Left colon (tissue), 2 donors: Measurements from ENCODE around the gene ALKBH8. TPM values are rescaled to one million over a fixed set of nuclear protein-coding genes. Genes with fewer than 3 reads are reported as not detected.

Experiments used
- ATAC-seq: fragments of 200-7000 bp; cut with Tn5 transposase; one replicate; pipeline ENCODE4 v1.9.1; 2020; ENCODE audit warnings: mild to moderate bottlenecking, moderate library complexity
- DNase-seq, 2 donors: peaks; one replicate each; pipeline ENCODE4 v3.0.0-alpha.2; 2020
- intact Hi-C, 2 donors: fragments of 100-400 bp; cut with DNase I in 1 of 2; cut with micrococcal nuclease in 1 of 2; formaldehyde crosslinking; loops; one replicate each; pipeline versions ENCODE4 v1.11.2 to v1.14.0; 2022; cut with DNase I, micrococcal nuclease
- long read RNA-seq: library from polyadenylated mRNA; unstranded; transcript quantifications from one replicate; pipeline ENCODE4 v2.0.0, GENCODE V29; 2021
- total RNA-seq, 2 donors: library from RNA; stranded (reverse); fragmentation: NEBNext Ultra II Directional; extraction: Animal tissue kit (Norgen Biotek cat#: 25700); gene quantifications; one replicate each; pipeline ENCODE4 v1.2.1, GENCODE V29; 2021
- donor health status: DM: no; HTN: no; CAD: no.
- donor health status: DM: yes; HTN: yes; CAD: no.

Gene ALKBH8, protein sequence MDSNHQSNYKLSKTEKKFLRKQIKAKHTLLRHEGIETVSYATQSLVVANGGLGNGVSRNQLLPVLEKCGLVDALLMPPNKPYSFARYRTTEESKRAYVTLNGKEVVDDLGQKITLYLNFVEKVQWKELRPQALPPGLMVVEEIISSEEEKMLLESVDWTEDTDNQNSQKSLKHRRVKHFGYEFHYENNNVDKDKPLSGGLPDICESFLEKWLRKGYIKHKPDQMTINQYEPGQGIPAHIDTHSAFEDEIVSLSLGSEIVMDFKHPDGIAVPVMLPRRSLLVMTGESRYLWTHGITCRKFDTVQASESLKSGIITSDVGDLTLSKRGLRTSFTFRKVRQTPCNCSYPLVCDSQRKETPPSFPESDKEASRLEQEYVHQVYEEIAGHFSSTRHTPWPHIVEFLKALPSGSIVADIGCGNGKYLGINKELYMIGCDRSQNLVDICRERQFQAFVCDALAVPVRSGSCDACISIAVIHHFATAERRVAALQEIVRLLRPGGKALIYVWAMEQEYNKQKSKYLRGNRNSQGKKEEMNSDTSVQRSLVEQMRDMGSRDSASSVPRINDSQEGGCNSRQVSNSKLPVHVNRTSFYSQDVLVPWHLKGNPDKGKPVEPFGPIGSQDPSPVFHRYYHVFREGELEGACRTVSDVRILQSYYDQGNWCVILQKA
- total RNA-seq: 1 to 10 TPM; 4.7 to 5.3 TPM
- long read RNA-seq, partial matches to known transcripts: 4 of 5 reads
- long read RNA-seq, other reads (novel, unspliced or antisense): 1 of 5 reads

DNA sequence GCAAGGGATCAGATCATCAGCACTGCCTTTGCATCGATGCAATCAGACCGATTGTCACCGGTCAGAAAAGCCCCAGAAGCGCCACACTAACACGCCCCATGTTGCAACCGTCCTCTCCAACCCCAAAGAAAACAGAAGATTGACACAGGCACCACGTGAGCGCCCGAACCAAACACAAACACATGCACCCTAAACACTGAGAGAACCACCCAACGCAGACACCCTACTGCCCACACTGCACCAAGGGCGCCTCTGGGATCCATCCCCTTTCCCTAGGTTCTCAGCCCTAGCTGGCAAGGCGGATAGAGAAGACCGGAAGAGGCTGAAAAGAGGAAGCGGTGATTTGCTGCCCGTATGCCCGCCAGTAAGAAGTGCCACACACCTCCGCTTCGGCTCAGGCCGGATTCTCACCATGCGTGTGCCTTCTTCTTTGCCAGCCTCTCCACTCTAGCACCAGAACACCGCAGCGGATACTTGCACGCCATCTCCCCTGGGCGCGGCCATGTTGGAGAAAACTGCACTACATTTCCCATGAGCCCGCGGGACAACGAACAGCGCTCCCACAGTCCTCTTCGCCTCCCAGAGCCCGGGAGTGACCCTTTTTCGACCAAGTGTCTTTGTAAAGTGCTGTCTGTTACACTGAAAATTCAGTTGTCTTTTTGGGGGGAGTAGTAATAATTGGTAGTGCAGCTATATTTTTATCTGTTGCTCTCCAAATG is at the start of gene ALKBH8:
ALKBH8 (minus strand) TSS at position 517 of the 719 bp plus-strand sequence. CDS start 4,842 bp downstream, outside the sequence.
- intact Hi-C loops: no loop called here
- ATAC-seq (peak; percentile 97), DNase-seq (peak; percentile 69 to 84)

DNA sequence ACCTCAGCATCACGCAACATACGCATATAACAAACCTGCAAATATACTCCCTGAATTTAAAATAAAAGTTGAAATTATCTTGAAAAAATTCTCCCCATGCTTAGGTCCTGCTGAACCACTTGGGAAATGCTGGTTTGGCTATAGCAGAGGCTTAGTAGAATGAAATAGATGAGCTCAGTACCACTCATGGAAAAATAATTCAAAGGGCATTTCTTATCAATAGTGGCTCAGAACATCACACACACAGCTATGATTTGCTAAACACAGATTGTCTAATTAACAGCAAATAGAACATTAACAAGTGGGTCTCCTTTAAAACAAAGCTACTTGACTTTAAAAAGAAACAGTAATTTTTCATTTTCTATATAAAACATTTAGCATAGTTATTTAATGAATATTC is 46.9 kb upstream of the ALKBH8 start:
- ATAC-seq (no peak), DNase-seq (no peak)
- intact Hi-C loops: no loop called here

GRCh38 chr11:107609400-107610218 is 44.1 kb upstream of the ALKBH8 start:
- intact Hi-C loops: no loop called here
- no peak for DNase-seq
- no peak for ATAC-seq

DNA sequence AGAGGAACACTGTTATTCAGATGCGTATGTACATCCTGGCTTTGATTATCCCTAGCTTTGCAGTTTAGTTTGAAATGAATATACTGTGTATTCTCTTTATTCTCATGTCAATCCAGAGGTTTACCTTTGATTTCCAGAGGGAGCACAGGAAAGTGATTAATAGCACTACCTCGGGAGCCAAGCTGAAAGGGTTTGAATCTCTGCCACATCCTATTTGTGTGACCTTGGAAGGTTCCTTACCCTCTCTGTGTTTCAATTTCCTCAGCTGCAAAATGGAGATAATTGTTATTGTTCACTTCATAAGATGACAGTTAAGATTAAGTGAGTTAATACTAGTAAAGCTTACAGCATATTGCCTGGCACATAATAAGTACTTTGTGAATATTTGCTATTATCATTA is 43.3 kb upstream of the ALKBH8 start:
- DNase-seq (no peak), ATAC-seq (no peak)
- intact Hi-C loops: no loop called here

DNA sequence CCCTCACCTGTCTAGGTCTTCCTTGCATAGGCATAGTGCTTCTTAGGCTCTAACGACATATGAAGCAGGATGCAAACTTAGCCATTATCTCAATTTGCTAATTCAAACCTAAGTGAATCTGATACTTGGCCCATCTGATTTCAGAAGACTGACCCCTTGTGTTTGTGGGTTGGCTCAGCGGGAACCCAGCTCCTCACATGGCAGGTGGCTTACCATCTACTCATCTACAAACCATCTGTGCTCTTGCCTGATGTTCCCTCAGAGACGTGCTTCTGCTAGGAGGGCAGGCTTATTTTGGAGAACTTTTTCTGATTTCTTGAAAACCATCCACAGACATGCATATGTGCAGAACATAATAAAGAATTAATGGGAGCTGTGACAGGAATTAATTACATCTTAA is 40.6 kb upstream of the ALKBH8 start:
- intact Hi-C loops: no loop called here

GRCh38 chr11:107605061-107606006 is 39.8 kb upstream of the ALKBH8 start:
- no peak for DNase-seq
- no peak for ATAC-seq
- intact Hi-C loops: no loop called here

More for the DNA sequence above, 40.6 kb upstream of the ALKBH8 start:
- DNase-seq (no peak), ATAC-seq (no peak)

GRCh38 chr11:107598225-107599139 is 32.9 kb upstream of the ALKBH8 start:
- no peak for ATAC-seq
- no peak for DNase-seq
- intact Hi-C loops: no loop called here

GRCh38 chr11:107594736-107595135 is 29.2 kb upstream of the ALKBH8 start:
- ATAC-seq (no peak), DNase-seq (no peak)
- intact Hi-C loops: no loop called here

DNA sequence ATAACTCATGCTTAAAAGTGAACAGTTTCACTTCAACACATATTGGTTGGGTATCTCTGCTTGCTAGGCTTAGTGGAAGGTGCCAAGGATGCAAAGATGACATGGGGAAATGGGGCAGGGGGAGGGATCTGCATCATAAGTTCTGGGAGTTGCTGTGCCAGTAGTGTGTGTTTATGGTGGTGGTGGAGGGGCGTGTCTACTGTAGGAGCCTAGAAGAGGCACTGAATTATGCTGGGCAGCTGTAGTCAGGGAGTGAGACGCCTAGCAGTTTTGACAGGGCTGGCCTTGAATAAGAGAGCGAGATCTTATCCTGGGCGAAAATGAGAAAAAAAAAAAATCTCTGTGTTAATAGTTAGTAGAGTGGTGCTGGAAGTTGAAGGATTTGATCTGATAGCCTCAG is 28.4 kb upstream of the ALKBH8 start:
- intact Hi-C loops: no loop called here
- no peak for DNase-seq
- ATAC-seq: no peak

GRCh38 chr11:107592813-107593212 is 27.3 kb upstream of the ALKBH8 start:
- ATAC-seq: no peak
- intact Hi-C loops: no loop called here
- no peak for DNase-seq

GRCh38 chr11:107592231-107592590 is 26.7 kb upstream of the ALKBH8 start:
- DNase-seq: no peak
- intact Hi-C loops: no loop called here
- no peak for ATAC-seq

DNA sequence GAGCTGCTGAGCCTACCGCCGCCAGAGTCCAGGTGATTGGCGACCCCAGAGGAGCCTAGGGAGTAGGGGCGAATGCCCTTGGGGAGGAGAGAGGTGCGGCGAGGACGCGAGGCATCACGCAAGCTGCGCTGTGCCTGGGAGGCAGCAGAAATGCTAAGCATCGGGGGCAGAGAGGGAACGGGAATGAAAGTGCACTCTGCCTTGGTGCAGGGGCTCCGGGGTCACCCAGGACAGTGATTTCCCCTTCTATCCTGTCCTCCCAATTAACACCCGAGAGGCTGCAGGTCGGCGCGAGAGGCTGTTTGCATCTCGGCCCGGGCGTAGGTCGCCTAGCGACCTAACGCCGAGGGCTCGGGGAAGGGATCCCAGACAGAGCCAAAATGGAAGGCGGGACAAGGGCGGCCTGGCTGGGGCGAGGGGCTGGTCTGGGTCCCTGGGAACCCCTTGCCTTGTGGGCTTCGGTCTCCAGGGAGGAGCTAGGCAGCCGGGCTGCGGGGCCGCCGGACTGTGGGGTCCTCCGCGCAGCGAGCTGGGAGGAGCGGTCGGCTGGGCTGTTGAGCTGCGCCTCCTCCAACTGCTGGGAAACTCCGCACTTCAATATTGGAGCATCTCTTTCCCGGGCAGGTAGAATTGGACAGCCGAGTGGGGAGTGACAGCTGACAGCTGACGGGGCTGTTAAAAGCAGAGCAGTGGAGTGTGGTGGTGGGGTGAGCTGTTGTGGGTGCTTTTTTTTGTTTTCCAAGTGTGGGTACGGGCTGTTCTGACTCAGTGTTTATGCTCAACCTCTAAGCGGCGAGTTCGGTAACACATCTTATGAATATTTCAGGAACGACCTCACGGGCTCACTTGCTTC is 26.1 kb upstream of the ALKBH8 start:
- ATAC-seq (no peak), DNase-seq (no peak)
- intact Hi-C loops: no loop called here

GRCh38 chr11:107590460-107591377 is 25.2 kb upstream of the ALKBH8 start, which contains the start of gene ELMOD1:
Gene ELMOD1 (plus strand): TSS chr11:107591147. CDS start chr11:107618190, 27,043 bp downstream.
- ATAC-seq (peak; percentile 64), DNase-seq (peak in 1 of 2 donors; percentile 35)
- intact Hi-C loops: no loop called here

DNA sequence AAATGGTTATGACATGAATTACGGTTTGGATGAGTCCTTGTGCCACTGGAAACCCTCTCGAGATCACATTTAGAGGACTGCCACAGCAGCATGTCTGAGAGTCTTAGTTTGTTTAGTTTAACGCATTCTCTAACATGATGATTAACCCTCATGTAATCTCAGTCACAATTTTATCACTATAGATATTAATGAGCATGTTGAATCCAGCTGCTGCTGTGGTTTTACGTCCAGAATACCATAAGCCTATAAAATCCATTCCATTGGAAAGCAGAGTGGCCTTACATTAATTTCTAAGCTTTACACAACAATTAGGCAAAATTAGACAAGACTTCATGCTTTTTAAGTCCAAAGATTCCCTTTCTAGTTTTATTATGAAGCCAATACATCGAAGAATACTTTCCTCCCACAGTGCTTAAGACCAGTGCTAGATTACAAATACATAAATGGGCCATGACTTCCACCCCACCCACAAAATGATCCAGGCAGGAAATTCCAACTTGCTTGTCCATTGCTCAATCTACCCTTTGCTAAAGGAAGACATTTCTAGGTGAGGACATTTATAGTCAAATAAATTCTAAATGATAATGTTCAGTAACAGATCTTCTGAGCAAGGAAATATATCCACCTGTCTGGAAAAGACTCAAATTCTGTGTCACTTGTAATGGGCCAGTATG is 21.9 kb upstream of the ALKBH8 start:
- ATAC-seq: no peak
- DNase-seq: no peak
- intact Hi-C loops: no loop called here
